Osteoblast (primary cell): ENCODE data around the gene ZPLD1. TPM values are rescaled to one million over a fixed set of nuclear protein-coding genes. Genes with fewer than 3 reads are reported as not detected.

Experiments used
- DNase-seq: peaks from one replicate; pipeline ENCODE4 v3.0.0; 2011; ENCODE audit warnings: low spot score, mixed read lengths; ENCODE audit not compliant: insufficient read length; ENCODE audit errors: missing footprints
- H2AFZ ChIP-seq: 2 replicates; pipeline ENCODE4 v1.6.0; 2011; ENCODE audit warnings: mild to moderate bottlenecking, low read length
- H3K27ac ChIP-seq: 2 replicates; pipeline ENCODE4 v1.5.1; 2011; ENCODE audit warnings: mild to moderate bottlenecking, low read depth, low read length, moderate library complexity
- H3K27me3 ChIP-seq: 2 replicates; pipeline ENCODE4 v1.6.0; 2012; ENCODE audit warnings: mild to moderate bottlenecking, control low read depth, inconsistent platforms, low read length, moderate library complexity; ENCODE audit not compliant: insufficient read depth
- H3K36me3 ChIP-seq: 2 replicates; pipeline ENCODE4 v1.5.1; 2011; ENCODE audit warnings: mild to moderate bottlenecking, low read length, control low read depth, moderate library complexity; ENCODE audit not compliant: insufficient read depth
- H3K4me1 ChIP-seq: 2 replicates; pipeline ENCODE4 v1.5.1; 2011; ENCODE audit warnings: mild to moderate bottlenecking, low read length, control low read depth, moderate library complexity; ENCODE audit not compliant: insufficient read depth
- H3K4me2 ChIP-seq: 2 replicates; pipeline ENCODE4 v1.6.0; 2011; ENCODE audit warnings: mild to moderate bottlenecking, low read length; ENCODE audit not compliant: insufficient read depth
- H3K4me3 ChIP-seq: fragments of 200-600 bp; sonication (generic); 3 replicates; pipeline ENCODE4 v1.5.1; 2012; ENCODE audit warnings: mild to moderate bottlenecking, low read length, inconsistent platforms; ENCODE audit not compliant: insufficient read depth
- H3K79me2 ChIP-seq: 2 replicates; pipeline ENCODE4 v1.6.0; 2012; ENCODE audit warnings: mild to moderate bottlenecking, low read length, control low read depth, inconsistent platforms; ENCODE audit not compliant: insufficient read depth
- H3K9me3 ChIP-seq: 2 replicates; pipeline ENCODE4 v1.5.1; 2011; ENCODE audit warnings: low read depth, low read length, control low read depth
- H4K20me1 ChIP-seq: 2 replicates; pipeline ENCODE4 v1.6.0; 2012; ENCODE audit warnings: mild to moderate bottlenecking, low read length, control low read depth; ENCODE audit not compliant: insufficient read depth
- total RNA-seq: library from RNA; depleted of rRNA; stranded (reverse); fragments of >200 nt; gene quantifications from 2 replicates; pipeline ENCODE4 v1.2.3, GENCODE V29; 2012
- TF ChIP-seq, protein P1 (sequence below): IDR thresholded peaks from 2 replicates; pipeline ENCODE4 v1.5.1; 2011; ENCODE audit warnings: mild to moderate bottlenecking, low read depth, low read length, moderate library complexity; ENCODE audit errors: extremely low read depth

ZPLD1 gene
- total RNA-seq, result under 0.01 TPM in 1 of 2 replicates, not detected in the other

DNA sequence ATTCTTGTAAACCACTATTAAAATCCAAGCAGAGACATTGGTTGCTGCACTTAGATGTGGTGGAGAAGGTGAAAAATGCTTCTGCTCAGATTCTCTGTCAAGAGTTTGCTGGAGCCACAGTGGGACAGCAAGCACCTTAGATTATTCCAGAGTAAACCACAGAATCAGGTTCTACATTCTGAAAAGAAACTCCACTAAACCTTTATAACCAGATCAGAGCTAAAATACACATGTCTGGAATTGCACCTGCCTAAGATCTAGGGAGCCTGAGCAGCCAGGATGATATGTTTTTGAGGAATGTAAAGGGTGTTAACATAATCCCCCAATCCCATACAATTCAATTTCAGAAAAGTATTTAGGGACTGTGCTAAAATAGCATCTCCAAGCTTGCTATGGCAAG is at the start of gene ZPLD1:
Gene ZPLD1, plus strand, starts transcription at position 301 of the 400 bp plus-strand sequence. CDS start 3,473 bp downstream, outside the sequence.
- DNase-seq, result peak; percentile 3
- Histone ChIP-seq H3K36me3 (no peaks in the 10 kb centered on the region), H3K4me2 (no peak within 1 kb of the TSS), H4K20me1 (no peaks in the 10 kb centered on the region), H3K79me2 (no peaks in the 10 kb centered on the region), H3K9me3 (no peaks in the 10 kb centered on the region), H3K4me1 (no peaks in the 10 kb centered on the region), H3K4me3 (no peak within 1 kb of the TSS), H3K27ac (no peak within 1 kb of the TSS), H3K27me3 (no peaks in the 10 kb centered on the region), H2AFZ (no peak within 1 kb of the TSS)
- TF ChIP-seq, protein P1, sequence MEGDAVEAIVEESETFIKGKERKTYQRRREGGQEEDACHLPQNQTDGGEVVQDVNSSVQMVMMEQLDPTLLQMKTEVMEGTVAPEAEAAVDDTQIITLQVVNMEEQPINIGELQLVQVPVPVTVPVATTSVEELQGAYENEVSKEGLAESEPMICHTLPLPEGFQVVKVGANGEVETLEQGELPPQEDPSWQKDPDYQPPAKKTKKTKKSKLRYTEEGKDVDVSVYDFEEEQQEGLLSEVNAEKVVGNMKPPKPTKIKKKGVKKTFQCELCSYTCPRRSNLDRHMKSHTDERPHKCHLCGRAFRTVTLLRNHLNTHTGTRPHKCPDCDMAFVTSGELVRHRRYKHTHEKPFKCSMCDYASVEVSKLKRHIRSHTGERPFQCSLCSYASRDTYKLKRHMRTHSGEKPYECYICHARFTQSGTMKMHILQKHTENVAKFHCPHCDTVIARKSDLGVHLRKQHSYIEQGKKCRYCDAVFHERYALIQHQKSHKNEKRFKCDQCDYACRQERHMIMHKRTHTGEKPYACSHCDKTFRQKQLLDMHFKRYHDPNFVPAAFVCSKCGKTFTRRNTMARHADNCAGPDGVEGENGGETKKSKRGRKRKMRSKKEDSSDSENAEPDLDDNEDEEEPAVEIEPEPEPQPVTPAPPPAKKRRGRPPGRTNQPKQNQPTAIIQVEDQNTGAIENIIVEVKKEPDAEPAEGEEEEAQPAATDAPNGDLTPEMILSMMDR, result no peak

DNA sequence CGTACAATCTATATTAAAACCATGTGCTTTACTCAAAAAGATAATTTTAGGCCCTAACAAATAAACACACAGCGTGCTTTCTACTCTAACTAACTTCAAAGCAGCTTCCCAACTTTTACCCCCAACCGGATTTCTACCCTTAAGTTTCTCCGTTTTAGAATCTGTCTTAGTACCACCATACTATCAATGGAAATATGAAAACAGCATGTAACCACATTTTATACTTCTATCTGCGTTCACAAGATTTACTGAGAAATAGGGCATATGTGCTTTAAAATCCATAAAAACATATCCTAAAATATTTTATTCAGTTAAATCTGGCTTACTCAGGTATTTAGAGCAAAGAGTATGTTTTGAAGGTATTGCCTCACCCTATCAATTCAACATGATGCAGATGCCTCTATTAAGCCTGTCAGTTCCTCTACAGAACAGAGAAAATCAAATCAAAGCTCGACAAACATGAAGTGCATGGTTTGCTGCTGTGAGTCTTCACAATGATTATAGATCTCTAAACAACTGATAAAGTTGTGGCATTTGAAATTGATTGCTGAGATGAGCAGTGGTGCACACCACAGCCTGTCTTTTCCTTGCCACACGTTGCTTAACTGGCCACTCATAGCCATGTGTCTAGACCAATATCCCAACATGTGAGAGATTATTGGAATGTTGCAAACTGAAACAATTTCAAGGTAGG is 44.5 kb upstream of the ZPLD1 start:
- TF ChIP-seq, protein P1, result no peak
- DNase-seq, result no peak
- no peak overlapping the region for H3K4me3 ChIP-seq
- H4K20me1 ChIP-seq, result no peaks in the 10 kb centered on the region
- H3K4me2 ChIP-seq, result no peak overlapping the region
- H3K79me2 ChIP-seq, result no peaks in the 10 kb centered on the region
- no peak overlapping the region for H3K27ac ChIP-seq
- no peaks in the 10 kb centered on the region for H3K4me1 ChIP-seq
- no peak overlapping the region for H2AFZ ChIP-seq
- H3K9me3 ChIP-seq, result no peaks in the 10 kb centered on the region
- H3K36me3 ChIP-seq, result no peaks in the 10 kb centered on the region
- H3K27me3 ChIP-seq, result no peaks in the 10 kb centered on the region

DNA sequence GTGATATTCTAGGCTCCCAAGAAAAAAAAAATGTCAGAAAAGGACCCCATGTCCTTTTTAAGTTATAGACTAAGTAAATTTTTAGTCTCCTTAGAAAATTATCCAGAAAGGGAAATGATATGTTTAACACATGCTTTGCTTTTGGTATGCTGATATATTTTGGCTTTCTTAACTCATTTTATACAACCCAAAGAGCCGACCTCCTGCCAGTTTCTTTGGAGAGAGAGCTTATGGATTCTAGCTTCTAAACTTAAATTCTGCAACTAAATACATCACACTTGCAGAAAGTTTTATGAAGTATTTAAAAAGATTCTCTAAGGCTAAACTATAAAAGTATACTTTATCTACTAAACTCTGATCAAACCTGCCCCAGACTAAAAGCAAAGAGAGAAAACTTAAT is 43.9 kb upstream of the ZPLD1 start:
- H3K36me3 ChIP-seq, result no peaks in the 10 kb centered on the region
- no peaks in the 10 kb centered on the region for H3K9me3 ChIP-seq
- H3K79me2 ChIP-seq, result no peaks in the 10 kb centered on the region
- H3K4me3 ChIP-seq, result no peak overlapping the region
- H3K4me2 ChIP-seq, result no peak overlapping the region
- H3K27ac ChIP-seq, result no peak overlapping the region
- H3K4me1 ChIP-seq, result no peaks in the 10 kb centered on the region
- no peaks in the 10 kb centered on the region for H3K27me3 ChIP-seq
- TF ChIP-seq, protein P1, result no peak
- H2AFZ ChIP-seq, result no peak overlapping the region
- no peaks in the 10 kb centered on the region for H4K20me1 ChIP-seq
- DNase-seq, result no peak

DNA sequence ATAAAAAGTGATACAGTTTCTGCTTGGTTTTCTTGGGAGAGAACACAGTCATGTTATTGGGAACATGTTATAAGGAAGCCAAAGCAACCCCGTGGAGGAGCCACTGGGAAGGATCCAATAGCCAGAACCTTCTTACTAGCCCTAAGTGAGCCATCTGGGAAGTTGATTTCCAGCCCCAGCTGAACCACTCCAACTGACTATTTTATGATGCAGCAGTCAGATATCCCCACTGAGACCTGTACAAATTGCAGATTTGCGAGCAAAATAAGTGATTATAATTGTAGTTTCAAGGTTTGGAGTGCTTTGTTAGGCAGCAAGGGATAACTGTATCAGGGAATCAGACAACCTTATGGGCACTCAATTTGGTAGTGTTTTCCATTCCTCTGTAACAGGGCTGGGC is 43.3 kb upstream of the ZPLD1 start:
- Histone ChIP-seq H2AFZ (no peak overlapping the region), H3K9me3 (no peaks in the 10 kb centered on the region), H3K4me3 (no peak overlapping the region), H3K4me1 (no peaks in the 10 kb centered on the region), H3K27ac (no peak overlapping the region), H3K4me2 (no peak overlapping the region), H3K27me3 (no peaks in the 10 kb centered on the region), H3K36me3 (no peaks in the 10 kb centered on the region), H4K20me1 (no peaks in the 10 kb centered on the region), H3K79me2 (no peaks in the 10 kb centered on the region)
- TF ChIP-seq, protein P1, result no peak
- no peak for DNase-seq
